HG03378 (cell line): ENCODE measurements around the gene IFT172.
A peak's percentile ranks its signal among the peaks of the same experiment; 100 is the strongest.

Experiments used
- ATAC-seq: cut with Tn5 transposase; IDR thresholded peaks from one replicate; pipeline ENCODE4 v1.9.1; 2021; ENCODE audit warnings: mild to moderate bottlenecking, moderate library complexity; ENCODE audit not compliant: unreplicated experiment

The IFT172 gene

GRCh38 chr2:27494944-27495554 lies 5.5 kb upstream of the IFT172 start, which contains the start of gene FNDC4:
FNDC4 (minus strand) TSS chr2:27495200; CDS start chr2:27494679, 521 bp downstream.
- no peak for ATAC-seq

DNA sequence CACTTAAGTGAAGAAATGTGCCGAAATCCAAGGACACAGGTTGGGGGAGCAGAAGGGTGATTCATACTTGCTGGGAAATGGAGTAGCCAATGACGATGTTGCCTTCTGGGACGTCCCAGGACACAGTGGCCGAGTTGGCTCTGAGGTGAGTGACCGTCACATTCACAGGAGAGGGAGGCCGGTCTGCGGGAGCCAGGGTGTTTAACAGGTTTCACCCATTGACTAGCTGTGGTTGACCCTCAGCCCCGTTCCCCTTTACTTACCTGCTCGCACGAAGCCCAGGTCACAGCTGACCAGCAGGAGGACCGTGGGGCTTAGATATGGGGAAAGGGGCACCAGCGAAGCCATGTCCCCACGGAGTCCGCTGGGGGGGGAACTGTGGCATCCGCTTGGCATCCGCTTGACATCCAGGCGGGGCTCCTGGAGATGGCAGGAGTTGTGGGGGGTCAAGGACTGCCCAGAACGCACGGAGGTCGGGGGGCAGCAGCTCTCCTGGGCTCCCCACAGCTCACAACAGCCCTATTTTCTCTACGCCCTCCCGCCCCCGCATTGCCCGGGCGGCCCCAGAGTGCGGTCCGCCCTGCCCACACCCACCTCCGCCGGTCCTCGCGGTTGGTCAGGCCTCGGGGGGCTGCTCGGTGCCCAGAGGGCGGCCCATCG lies 4.9 kb upstream of the IFT172 start:
- ATAC-seq: no peak

DNA sequence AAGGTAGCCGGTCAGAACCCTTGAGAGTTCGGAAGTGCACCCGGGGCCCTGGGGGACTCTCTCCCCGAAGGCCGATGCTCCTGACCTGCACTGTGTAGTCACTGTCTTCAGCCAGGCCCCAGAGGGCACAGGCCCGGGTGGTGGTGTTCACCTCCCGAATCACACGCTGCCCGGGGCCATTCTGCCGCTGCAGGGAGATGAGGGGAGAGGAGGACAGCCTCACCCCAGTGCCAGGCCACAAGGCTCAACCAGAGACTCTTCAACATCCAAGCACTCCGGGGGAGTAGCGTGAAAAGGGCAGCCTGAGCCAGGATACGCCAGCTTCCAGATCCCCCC lies 4.4 kb upstream of the IFT172 start:
- ATAC-seq: no peak

DNA sequence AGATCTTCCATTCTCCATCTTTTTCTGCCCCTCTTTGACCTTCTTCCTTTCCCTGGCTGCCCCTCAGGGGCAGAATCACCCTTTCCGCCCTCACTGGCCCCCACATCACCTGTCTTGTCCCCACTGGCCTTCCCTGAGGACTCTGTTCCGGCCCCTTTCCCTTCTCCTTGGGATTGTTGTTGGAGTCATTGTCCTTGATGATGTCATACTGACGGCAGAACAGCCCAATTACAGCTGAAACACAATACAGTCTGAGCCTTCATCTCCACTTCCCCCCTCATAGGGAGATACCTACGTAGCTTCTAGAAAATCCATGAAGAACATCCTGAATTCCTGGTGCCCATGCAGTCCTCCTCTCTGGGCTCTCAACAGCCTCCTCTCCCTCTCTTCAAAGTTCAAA lies 3.0 kb upstream of the IFT172 start:
- ATAC-seq: no peak

- ATAC-seq: peak; percentile 5
Measured at GRCh38 chr2:27489118-27489497, 435 bp downstream of the IFT172 start.

GRCh38 chr2:27485496-27485895 lies 4.0 kb downstream of the IFT172 start:
- ATAC-seq: no peak

GRCh38 chr2:27471961-27472360 lies 17.6 kb downstream of the IFT172 start:
- no peak for ATAC-seq

DNA sequence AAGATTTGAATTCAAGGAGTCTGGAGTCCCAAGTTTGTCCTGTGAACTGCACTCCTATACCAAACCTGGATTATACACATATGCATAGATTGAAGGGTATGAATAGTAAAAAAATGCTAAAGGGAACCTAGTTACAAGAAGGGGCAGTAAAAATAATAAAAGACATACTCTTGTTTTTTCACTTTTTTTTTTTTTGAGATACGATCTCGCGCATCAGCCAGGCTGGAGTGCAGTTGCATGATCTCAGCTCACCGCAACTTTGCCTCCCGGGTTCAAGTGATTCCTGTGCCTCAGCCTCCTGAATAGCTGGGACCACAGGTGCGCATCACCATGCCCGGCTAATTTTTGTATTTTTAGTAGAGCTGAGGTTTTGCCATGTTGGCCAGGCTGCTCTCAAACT lies 25.1 kb downstream of the IFT172 start:
- no peak for ATAC-seq

DNA sequence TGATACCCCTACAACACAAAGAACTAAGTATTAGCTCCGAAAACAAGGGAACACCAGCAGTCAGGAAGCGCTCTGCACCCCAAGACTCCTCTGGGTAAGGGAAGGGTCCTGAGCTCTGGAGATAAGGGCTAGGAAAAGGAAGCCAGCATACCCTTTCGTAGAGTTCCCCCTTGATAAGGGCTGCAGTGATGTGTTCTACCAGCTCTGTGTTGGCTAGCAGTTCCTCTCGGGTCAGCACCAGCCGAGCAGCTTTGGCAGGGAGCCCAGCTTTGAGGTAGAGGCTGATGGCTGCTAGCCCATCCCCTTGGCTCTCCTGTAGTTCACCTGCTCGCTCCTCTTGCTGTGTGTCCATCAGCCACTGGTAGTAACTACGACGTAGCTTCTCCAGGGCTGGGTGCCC lies 28.4 kb downstream of the IFT172 start:
- no peak for ATAC-seq

DNA sequence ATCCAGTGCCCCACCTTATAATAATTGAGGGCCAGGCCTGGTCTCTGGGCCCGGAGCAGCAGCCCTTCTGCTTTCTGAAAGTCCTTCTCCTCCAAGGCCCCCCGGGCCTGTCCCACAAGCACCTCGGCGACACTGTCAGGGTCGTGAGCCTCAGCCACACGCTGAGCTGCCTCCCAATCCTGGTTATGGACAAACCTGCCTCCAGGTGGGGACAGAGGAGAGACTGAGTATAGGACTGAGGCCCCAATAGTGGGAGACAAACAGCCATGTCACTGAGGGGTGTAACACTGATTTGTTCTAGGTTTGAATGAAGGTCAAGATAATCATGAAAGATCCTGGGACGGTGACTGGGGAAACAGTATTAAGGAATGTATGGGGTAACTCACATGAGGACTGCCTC lies 35.6 kb downstream of the IFT172 start:
- ATAC-seq: no peak

- ATAC-seq: no peak
Measured at GRCh38 chr2:27451095-27451494, 38.4 kb downstream of the IFT172 start.

- ATAC-seq: no peak
Measured at GRCh38 chr2:27448381-27448780, 41.2 kb downstream of the IFT172 start.

DNA sequence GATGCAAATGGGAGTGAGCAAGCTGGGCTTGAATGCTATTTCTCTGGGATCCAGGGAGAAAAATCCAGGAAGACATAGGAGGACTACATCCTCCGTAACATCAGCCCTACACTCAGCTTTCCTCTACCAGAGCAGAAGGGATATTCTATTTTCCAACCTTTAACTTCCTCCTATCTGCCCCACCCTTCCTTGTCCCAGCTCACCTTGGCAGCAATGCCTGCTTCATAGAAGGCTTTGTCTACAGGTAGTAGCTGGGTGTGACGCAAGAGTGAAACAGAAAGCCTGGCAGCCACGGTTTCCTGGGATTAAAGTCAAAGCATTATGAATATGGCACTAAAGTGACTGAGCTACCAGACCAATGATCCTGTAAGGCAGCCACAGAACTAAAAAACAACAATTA lies 43.5 kb downstream of the IFT172 start:
- ATAC-seq: no peak

DNA sequence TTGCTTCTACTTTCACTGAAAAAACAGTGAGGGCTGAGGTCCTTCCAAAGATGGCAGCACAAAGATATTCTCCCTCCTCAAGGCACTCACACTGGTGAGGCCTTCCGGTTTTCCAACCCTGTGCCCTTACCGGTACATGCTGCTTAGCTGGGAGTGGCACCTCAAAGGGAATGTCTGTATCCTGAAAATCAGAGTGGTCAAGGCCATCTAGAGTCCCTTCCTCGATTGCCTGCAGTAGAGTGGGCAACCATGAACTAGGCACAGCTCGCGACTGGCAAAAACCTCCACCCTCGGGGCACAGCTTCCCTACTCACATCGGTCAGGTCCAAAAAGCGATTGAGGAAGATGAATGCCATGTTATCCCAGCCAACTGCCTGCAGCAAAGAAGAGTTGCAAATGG lies 43.9 kb downstream of the IFT172 start:
- ATAC-seq: no peak

GRCh38 chr2:27445155-27445554 lies 44.4 kb downstream of the IFT172 start:
- ATAC-seq: no peak

GRCh38 chr2:27442920-27443282 lies 46.6 kb downstream of the IFT172 start:
- no peak for ATAC-seq

GRCh38 chr2:27441958-27442919 lies 47.3 kb downstream of the IFT172 start, which contains the start of gene KRTCAP3:
KRTCAP3 (plus strand) TSS chr2:27442381; CDS start chr2:27442413, 32 bp downstream.
- ATAC-seq: no peak

GRCh38 chr2:27441226-27441926 lies 48.2 kb downstream of the IFT172 start:
- no peak for ATAC-seq

DNA sequence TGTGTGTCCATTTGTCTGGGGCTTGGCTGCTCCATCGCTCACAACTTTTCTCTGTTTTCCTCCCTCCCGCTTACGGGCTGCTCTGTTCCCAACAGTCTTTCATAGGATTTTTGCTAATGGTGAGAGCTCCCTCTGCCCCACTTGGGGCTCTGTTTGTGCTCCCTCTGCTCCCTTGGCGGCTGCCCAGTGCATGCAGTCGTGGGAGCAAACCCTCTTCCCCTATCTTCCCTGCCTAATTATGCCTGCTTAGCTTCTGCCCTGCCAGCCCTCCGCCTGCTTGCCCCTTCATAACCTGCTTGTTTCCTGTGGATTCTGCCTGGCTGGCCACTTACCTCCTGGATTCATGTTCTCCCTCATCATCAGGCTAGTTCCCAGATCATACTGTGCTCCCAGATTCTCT lies 53.9 kb downstream of the IFT172 start:
- ATAC-seq: no peak

- no peak for ATAC-seq
Measured at GRCh38 chr2:27431395-27431794, 58.1 kb downstream of the IFT172 start.

DNA sequence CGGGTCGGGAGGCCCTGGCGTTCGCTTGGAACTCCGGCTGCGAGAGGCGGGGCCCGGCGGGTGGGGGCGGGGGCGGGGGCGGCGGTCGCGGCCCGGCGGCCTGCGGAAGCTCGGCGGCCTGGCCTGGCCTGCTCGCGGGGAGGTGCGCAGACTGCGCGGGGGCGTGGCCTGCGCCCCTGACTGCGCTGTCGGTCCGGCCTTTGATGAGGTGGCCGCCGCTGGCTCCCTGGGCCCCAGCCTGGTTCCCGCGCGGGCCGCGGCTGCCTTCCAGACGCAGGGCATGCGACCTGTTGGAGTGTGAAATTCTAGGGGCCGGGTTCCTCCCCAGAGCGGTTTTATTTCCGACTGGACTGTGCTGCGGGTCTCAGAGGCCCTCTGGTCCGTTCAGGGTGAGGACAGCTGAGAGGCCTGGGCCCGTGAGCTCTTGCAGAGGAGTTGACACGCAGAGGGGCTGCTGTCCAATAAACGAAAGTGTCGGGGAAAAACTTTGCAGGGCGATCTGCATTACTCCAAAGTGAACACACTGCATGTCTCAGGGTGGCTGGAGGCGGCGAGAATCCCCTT lies 60.5 kb downstream of the IFT172 start:
- peak; percentile 37 for ATAC-seq
